Measurements from ENCODE around the gene CBX3.
A peak's percentile ranks its signal among the peaks of the same experiment; 100 is the strongest.
"Not testable (repeated sequence)": the region's sequence is repeated elsewhere in the genome, so short reads cannot be mapped to it uniquely, and the experiment has no call there.

CBX3 gene

GRCh38 chr7:26188957-26189541, 12.5 kb upstream of the CBX3 start:
- DNase-seq, result no peak

GRCh38 chr7:26189697-26190096, 11.8 kb upstream of the CBX3 start:
- no peak for DNase-seq

- no peak for DNase-seq
These were observed 11.1 kb upstream of the CBX3 start for GRCh38 chr7:26190417-26190869.

- DNase-seq, result no peak
These were observed 10.1 kb upstream of the CBX3 start for GRCh38 chr7:26191233-26191973.

- DNase-seq, result no peak
These were observed 9.5 kb upstream of the CBX3 start for GRCh38 chr7:26191974-26192479.

- DNase-seq, result no peak
These were observed 9.0 kb upstream of the CBX3 start for GRCh38 chr7:26192485-26193087.

GRCh38 chr7:26193432-26194207, 7.9 kb upstream of the CBX3 start:
- no peak for DNase-seq

- DNase-seq, result not testable (repeated sequence)
These were observed 6.8 kb upstream of the CBX3 start for GRCh38 chr7:26194764-26195163.

GRCh38 chr7:26195182-26195581, 6.4 kb upstream of the CBX3 start:
- no peak for DNase-seq

- DNase-seq, result no peak
These were observed 5.5 kb upstream of the CBX3 start for GRCh38 chr7:26195867-26196657.

GRCh38 chr7:26197153-26198115, 4.1 kb upstream of the CBX3 start:
- DNase-seq, result no peak

GRCh38 chr7:26198133-26198780, 3.3 kb upstream of the CBX3 start:
- no peak for DNase-seq

GRCh38 chr7:26198781-26199169, 2.8 kb upstream of the CBX3 start:
- no peak for DNase-seq

- DNase-seq, result no peak
These were observed 2.1 kb upstream of the CBX3 start for GRCh38 chr7:26199301-26200037.

- DNase-seq, result peak; percentile 40
These were observed 1.5 kb upstream of the CBX3 start for GRCh38 chr7:26200038-26200443.

- peak; percentile 97 for DNase-seq
These were observed 900 bp upstream of the CBX3 start, which contains the start of gene HNRNPA2B1 for GRCh38 chr7:26200444-26201246. HNRNPA2B1 (minus strand) TSS chr7:26200746; CDS start chr7:26200577, 169 bp downstream.

- no peak for DNase-seq
These were observed 760 bp downstream of the CBX3 start for GRCh38 chr7:26202019-26202990.

GRCh38 chr7:26203016-26203415, 1.5 kb downstream of the CBX3 start:
- no peak for DNase-seq
